Esophagus squamous epithelium (tissue), 4 donors: ENCODE measurements around the gene RGS17.
"Not testable (repeated sequence)": the region's sequence is repeated elsewhere in the genome, so short reads cannot be mapped to it uniquely, and the experiment has no call there.

Source experiments
- CTCF ChIP-seq, 6 experiments: fragments of 450-650 bp in 4 of 6; fragments of 200-600 bp in 2 of 6; sonication (generic) in 2 of 6; IDR thresholded peaks; one replicate each; pipeline ENCODE4 v1.5.1; 2016 to 2019; ENCODE audit warnings: antibody characterized with exemption in 6 of 6, mild to moderate bottlenecking in 4 of 6, moderate library complexity in 4 of 6
- POLR2A ChIP-seq, 4 donors: fragments of 450-650 bp; IDR thresholded peaks; one replicate each; pipeline ENCODE4 v1.6.1; 2017; ENCODE audit warnings: antibody characterized with exemption in 4 of 4, mild to moderate bottlenecking in 4 of 4, moderate library complexity in 3 of 4

GRCh38 chr6:153110612-153111011, 20.5 kb downstream of the RGS17 start:
- TF ChIP-seq POLR2A, CTCF (IDR thresholded peaks at IDR 0.05): not testable (repeated sequence)
